ENCODE results near the gene SUDS3.

GRCh38 chr12:118447181-118447580 is 70.8 kb downstream of the SUDS3 start:
- TF ChIP-seq CTCF (IDR thresholded peaks at IDR 0.05; ENCODE audit: low read depth, low read length) (no peak), EZH2phosphoT487 (IDR thresholded peaks at IDR 0.05; ENCODE audit: low read depth) (no peak)
